ENCODE measurements around the gene CTNNA3. TPM values are rescaled to one million over a fixed set of nuclear protein-coding genes. Genes with fewer than 3 reads are reported as not detected.

CTNNA3 gene
- total and polyA plus RNA-seq, 2 of the 4 experiments (the other 2 are of a cell fraction): 0.19 to 0.90 TPM

DNA sequence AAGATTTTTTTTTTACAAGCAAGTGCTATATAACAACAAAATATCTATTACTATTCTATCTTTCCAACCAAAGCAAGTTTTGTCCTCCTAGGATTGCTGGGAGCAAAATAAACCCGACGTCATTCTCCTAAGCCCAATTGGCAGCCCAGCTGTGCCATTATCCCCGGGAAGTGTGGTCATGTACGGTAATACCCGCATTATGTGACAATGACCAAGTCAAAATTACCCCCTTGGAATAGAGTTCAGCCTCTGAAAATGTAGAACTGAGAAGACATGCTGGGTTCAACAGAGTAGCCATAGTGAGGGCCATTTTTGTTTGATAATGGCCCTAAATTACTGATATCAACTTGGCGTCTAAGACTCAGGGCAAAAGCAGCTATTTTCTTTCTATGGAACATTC is 554.7 kb downstream of the CTNNA3 start:
- Histone ChIP-seq H3K56ac (ENCODE audit: extremely low read depth, insufficient read depth, low read length) (no peak overlapping the region), H2AK9ac (replicated peaks; ENCODE audit: low read depth, low read length, poor library complexity) (no peak overlapping the region), H3K9me1 (ENCODE audit: insufficient read depth, low read length) (no peaks in the 10 kb centered on the region), H3K27ac (ENCODE audit: insufficient read depth, low read length) (no peak overlapping the region), H4K91ac (ENCODE audit: insufficient read depth, low read depth, low read length) (no peak overlapping the region), H4K20me1 (ENCODE audit: insufficient read depth, low read length) (no peaks in the 10 kb centered on the region), H3K27me3 (ENCODE audit: control insufficient read depth, insufficient read depth, low read length) (no peaks in the 10 kb centered on the region), H4K8ac (ENCODE audit: low read depth in 2 of 2, low read length in 2 of 2) (no peak overlapping the region), H3K9ac (ENCODE audit: low read depth, low read length) (no peak overlapping the region), H3K4me1 (ENCODE audit: control insufficient read depth, insufficient read depth, low read length) (no peaks in the 10 kb centered on the region), H2BK15ac (ENCODE audit: low read depth, low read length) (no peak overlapping the region), H4K5ac (ENCODE audit: low read depth, low read length) (no peak overlapping the region), H3K4me2 (ENCODE audit: low read depth, low read length) (no peak overlapping the region), H2AFZ (replicated peaks; ENCODE audit: low read length, poor library complexity) (no peak overlapping the region), H3K9me3 (ENCODE audit: control insufficient read depth, insufficient read depth, low read length) (no peaks in the 10 kb centered on the region), H3K23ac (ENCODE audit: low read depth, low read length) (no peak overlapping the region), H3K36me3 (ENCODE audit: control insufficient read depth, insufficient read depth, low read length) (no peaks in the 10 kb centered on the region), H3K79me1 (ENCODE audit: low read depth in 1 of 2, low read length in 2 of 2) (no peaks in the 10 kb centered on the region), H3K4me3 (ENCODE audit: insufficient read depth, low read depth, low read length) (no peak overlapping the region), H3K14ac (replicated peaks; ENCODE audit: low read depth, low read length) (no peak overlapping the region), H3K4ac (ENCODE audit: low read depth, low read length) (no peak overlapping the region), H2BK120ac (ENCODE audit: low read depth, low read length) (no peak overlapping the region), H2BK20ac (ENCODE audit: low read depth, low read length) (no peak overlapping the region), H3K18ac (ENCODE audit: low read depth, low read length) (no peak overlapping the region), H2BK5ac (ENCODE audit: low read depth, low read length, poor library complexity, severe bottlenecking) (no peak overlapping the region), H2AK5ac (ENCODE audit: low read depth, low read length) (no peak overlapping the region)
- POLR2A ChIA-PET (ENCODE audit: unreplicated experiment): no interaction called here
- TF ChIP-seq RAD21 (IDR thresholded peaks at IDR 0.05; ENCODE audit: low read length) (no peak), MAZ (IDR thresholded peaks at IDR 0.05; ENCODE audit: borderline replicate concordance, low read depth, low read length) (no peak), SMC3 (IDR thresholded peaks at IDR 0.05; ENCODE audit: low read depth, low read length) (no peak), MXI1 (IDR thresholded peaks at IDR 0.05; ENCODE audit: borderline replicate concordance, low read depth, low read length) (no peak), POLR2A (IDR thresholded peaks at IDR 0.05; ENCODE audit: low read depth, low read length) (no peak), RFX5 (IDR thresholded peaks at IDR 0.05; ENCODE audit: low read depth, low read length) (no peak), CEBPB (IDR thresholded peaks at IDR 0.05; ENCODE audit: low read depth, low read length) (no peak), RCOR1 (IDR thresholded peaks at IDR 0.05; ENCODE audit: insufficient replicate concordance, low read length) (no peak), BHLHE40 (IDR thresholded peaks at IDR 0.05; ENCODE audit: low read depth, low read length) (no peak), CHD1 (IDR thresholded peaks at IDR 0.05; ENCODE audit: low read depth, low read length) (no peak), MAFK (IDR thresholded peaks at IDR 0.05; ENCODE audit: low read depth, low read length) (no peak), NFE2L2 (IDR thresholded peaks at IDR 0.05; ENCODE audit: low read depth, low read length) (no peak), FOS (IDR thresholded peaks at IDR 0.05; ENCODE audit: low read depth, low read length) (no peak)
- TF ChIP-seq, protein P1, sequence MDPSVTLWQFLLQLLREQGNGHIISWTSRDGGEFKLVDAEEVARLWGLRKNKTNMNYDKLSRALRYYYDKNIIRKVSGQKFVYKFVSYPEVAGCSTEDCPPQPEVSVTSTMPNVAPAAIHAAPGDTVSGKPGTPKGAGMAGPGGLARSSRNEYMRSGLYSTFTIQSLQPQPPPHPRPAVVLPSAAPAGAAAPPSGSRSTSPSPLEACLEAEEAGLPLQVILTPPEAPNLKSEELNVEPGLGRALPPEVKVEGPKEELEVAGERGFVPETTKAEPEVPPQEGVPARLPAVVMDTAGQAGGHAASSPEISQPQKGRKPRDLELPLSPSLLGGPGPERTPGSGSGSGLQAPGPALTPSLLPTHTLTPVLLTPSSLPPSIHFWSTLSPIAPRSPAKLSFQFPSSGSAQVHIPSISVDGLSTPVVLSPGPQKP (IDR thresholded peaks at IDR 0.05; ENCODE audit: borderline replicate concordance, low read depth, low read length): no peak
- TF ChIP-seq, protein P2, sequence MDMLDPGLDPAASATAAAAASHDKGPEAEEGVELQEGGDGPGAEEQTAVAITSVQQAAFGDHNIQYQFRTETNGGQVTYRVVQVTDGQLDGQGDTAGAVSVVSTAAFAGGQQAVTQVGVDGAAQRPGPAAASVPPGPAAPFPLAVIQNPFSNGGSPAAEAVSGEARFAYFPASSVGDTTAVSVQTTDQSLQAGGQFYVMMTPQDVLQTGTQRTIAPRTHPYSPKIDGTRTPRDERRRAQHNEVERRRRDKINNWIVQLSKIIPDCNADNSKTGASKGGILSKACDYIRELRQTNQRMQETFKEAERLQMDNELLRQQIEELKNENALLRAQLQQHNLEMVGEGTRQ (IDR thresholded peaks at IDR 0.05; ENCODE audit: low read depth, low read length): no peak
- TF ChIP-seq, protein P3, sequence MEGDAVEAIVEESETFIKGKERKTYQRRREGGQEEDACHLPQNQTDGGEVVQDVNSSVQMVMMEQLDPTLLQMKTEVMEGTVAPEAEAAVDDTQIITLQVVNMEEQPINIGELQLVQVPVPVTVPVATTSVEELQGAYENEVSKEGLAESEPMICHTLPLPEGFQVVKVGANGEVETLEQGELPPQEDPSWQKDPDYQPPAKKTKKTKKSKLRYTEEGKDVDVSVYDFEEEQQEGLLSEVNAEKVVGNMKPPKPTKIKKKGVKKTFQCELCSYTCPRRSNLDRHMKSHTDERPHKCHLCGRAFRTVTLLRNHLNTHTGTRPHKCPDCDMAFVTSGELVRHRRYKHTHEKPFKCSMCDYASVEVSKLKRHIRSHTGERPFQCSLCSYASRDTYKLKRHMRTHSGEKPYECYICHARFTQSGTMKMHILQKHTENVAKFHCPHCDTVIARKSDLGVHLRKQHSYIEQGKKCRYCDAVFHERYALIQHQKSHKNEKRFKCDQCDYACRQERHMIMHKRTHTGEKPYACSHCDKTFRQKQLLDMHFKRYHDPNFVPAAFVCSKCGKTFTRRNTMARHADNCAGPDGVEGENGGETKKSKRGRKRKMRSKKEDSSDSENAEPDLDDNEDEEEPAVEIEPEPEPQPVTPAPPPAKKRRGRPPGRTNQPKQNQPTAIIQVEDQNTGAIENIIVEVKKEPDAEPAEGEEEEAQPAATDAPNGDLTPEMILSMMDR (conservative IDR thresholded peaks at IDR 0.05; ENCODE audit: low read depth, low read length): no peak
- no CpG with 5 or more reads among the region's 6 CpGs for WGBS, 2 experiments (ENCODE audit: extremely low coverage in 2 of 2, insufficient read length in 1 of 2)
- no TSS peak for BruUV-seq (replicated peaks)
- dilution Hi-C loops (cut with HindIII; ENCODE audit: low sequenced_read_pairs, unreplicated experiment): no loop called here
- in situ Hi-C loops (cut with MboI; ENCODE audit: low sequenced_read_pairs): no loop called here
- DNase-seq (no peak), ATAC-seq (ENCODE audit: low read depth) (no peak)
- CTCF ChIA-PET: no interaction called here
- intact Hi-C loops (cut with micrococcal nuclease): no loop called here
